Measurements from ENCODE around the gene LSM14A. TPM values are rescaled to one million over a fixed set of nuclear protein-coding genes. Genes with fewer than 3 reads are reported as not detected.
"Not testable (repeated sequence)": the region's sequence is repeated elsewhere in the genome, so short reads cannot be mapped to it uniquely, and the experiment has no call there.

LSM14A gene
- total RNA-seq, 1 donor from 2014 or later, result 89.5 TPM

DNA sequence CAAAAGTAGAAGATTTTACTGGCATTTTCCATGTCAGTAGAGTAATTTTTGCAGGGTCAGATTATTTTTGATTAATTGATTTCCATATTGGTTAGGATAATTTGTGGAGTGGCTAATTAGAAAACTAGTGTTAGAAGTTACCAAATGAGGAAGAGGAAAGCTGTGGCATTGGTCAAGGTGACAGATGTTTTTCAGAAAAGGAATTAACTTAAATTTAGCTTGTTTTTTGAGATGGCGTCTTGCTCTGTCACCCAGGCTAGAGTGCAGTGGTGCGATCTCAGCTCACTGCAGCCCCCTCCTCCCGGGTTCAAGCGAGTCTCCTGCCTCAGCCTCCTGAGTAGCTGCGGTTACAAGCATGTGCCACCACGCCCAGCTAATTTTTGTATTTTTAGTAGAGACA lies 28.8 kb downstream of the LSM14A start:
- Mint-ChIP-seq H3K36me3 (ENCODE audit: unreplicated experiment) (no peaks in the 10 kb centered on the region), H3K27ac (ENCODE audit: unreplicated experiment) (no peak overlapping the region), H3K27me3 (ENCODE audit: unreplicated experiment) (no peaks in the 10 kb centered on the region), H3K9me3 (ENCODE audit: unreplicated experiment) (peaks cover 1% of the 10 kb centered on the region), H3K4me3 (ENCODE audit: unreplicated experiment) (no peak overlapping the region), H3K4me1 (ENCODE audit: low read depth, unreplicated experiment) (no peaks in the 10 kb centered on the region)
- TF ChIP-seq CTCF (IDR thresholded peaks at IDR 0.05; ENCODE audit: partially characterized antibody, unreplicated experiment), result no peak
- DNase-seq, result no peak

- H3K9me3 Mint-ChIP-seq (ENCODE audit: unreplicated experiment); H3K27me3 Mint-ChIP-seq (ENCODE audit: unreplicated experiment); DNase-seq; H3K27ac Mint-ChIP-seq (ENCODE audit: unreplicated experiment); H3K4me1 Mint-ChIP-seq (ENCODE audit: low read depth, unreplicated experiment); H3K36me3 Mint-ChIP-seq (ENCODE audit: unreplicated experiment); H3K4me3 Mint-ChIP-seq (ENCODE audit: unreplicated experiment): not testable (repeated sequence)
These were observed 33.0 kb downstream of the LSM14A start for GRCh38 chr19:34205324-34205723.

GRCh38 chr19:34208291-34208884 lies 36.1 kb downstream of the LSM14A start:
- Mint-ChIP-seq H3K4me1 (ENCODE audit: low read depth, unreplicated experiment) (no peaks in the 10 kb centered on the region), H3K27ac (ENCODE audit: unreplicated experiment) (no peak overlapping the region), H3K36me3 (ENCODE audit: unreplicated experiment) (no peaks in the 10 kb centered on the region), H3K27me3 (ENCODE audit: unreplicated experiment) (no peaks in the 10 kb centered on the region), H3K4me3 (ENCODE audit: unreplicated experiment) (no peak overlapping the region), H3K9me3 (ENCODE audit: unreplicated experiment) (peaks cover 1% of the 10 kb centered on the region)
- no peak for DNase-seq
- no peak for TF ChIP-seq CTCF (IDR thresholded peaks at IDR 0.05; ENCODE audit: partially characterized antibody, unreplicated experiment)

DNA sequence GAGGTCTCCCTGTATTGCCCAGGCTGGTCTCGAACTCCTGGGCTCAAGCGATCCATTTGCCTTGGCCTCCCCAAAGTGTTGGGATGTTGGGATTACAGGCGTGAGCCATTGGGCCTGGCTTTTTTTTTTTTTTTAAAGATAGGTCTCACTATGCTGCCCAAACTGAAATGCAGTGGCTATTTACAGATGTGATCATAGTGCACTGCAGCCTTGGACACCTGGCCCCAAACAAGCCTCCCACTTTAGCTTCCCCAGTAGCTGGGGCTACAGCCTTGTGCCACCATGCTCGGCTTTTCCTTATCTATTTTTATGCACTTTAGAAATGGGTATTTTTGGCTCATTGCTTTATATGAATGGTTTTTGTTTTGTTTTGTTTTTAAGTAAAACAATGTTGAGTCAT lies 37.4 kb downstream of the LSM14A start:
- Mint-ChIP-seq H3K9me3 (ENCODE audit: unreplicated experiment) (peaks cover 1% of the 10 kb centered on the region), H3K36me3 (ENCODE audit: unreplicated experiment) (no peaks in the 10 kb centered on the region), H3K27me3 (ENCODE audit: unreplicated experiment) (no peaks in the 10 kb centered on the region), H3K4me1 (ENCODE audit: low read depth, unreplicated experiment) (no peaks in the 10 kb centered on the region), H3K4me3 (ENCODE audit: unreplicated experiment) (no peak overlapping the region), H3K27ac (ENCODE audit: unreplicated experiment) (no peak overlapping the region)
- DNase-seq, result no peak
- TF ChIP-seq CTCF (IDR thresholded peaks at IDR 0.05; ENCODE audit: partially characterized antibody, unreplicated experiment), result no peak

GRCh38 chr19:34213283-34213682 lies 41.0 kb downstream of the LSM14A start:
- Mint-ChIP-seq H3K36me3 (ENCODE audit: unreplicated experiment) (no peaks in the 10 kb centered on the region), H3K27ac (ENCODE audit: unreplicated experiment) (no peak overlapping the region), H3K4me1 (ENCODE audit: low read depth, unreplicated experiment) (peaks cover 1% of the 10 kb centered on the region), H3K4me3 (ENCODE audit: unreplicated experiment) (no peak overlapping the region), H3K27me3 (ENCODE audit: unreplicated experiment) (no peaks in the 10 kb centered on the region), H3K9me3 (ENCODE audit: unreplicated experiment) (no peaks in the 10 kb centered on the region)
- no peak for TF ChIP-seq CTCF (IDR thresholded peaks at IDR 0.05; ENCODE audit: partially characterized antibody, unreplicated experiment)
- DNase-seq, result no peak

Measured in glutamatergic neuron (in vitro differentiated cells).